Measurements from ENCODE around the gene GLO1.

GLO1 gene

DNA sequence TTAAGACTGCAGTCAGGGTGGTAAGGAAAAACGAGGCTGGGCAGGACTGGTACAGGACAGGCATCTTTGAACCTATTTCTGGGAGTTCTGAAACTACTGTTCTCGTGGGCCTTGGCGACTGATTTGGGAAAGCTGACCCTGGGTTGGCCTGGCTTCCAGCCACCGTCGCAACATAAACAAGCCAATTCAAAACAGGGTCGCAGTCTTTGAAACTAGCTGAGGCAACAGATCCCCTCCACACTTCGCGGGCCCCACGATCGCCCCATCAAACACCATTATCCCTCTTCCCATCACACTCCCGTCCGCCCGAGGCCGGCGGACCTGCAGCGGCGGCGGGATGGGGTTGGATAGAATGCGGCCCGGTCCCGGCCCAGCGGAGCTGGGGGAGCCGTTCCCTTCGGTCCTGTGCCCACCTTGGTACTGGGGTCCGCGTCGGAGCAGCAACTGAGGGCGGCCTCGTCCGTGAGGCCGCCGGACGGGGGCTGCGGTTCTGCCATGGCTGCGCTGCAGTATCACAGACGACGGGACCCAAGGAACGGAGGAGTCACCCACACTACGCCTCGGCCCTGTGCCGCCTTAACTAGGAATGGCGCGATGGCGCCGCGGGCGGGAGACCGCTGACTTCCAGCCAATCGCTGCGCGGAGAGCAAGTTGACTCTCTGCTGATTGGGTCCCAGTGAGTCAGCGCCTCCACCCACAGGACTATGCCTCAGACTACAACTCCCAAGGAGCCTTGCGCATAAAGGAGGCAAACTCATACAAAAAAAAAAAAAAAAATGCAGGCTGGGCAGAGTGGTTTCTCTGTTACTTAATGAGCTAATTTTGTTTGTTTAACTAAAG lies at the start of gene GLO1:
GLO1 (minus strand) TSS at position 588 of the 840 bp plus-strand sequence; CDS start at position 497, 91 bp downstream.
- peak; percentile 96 for DNase-seq

DNA sequence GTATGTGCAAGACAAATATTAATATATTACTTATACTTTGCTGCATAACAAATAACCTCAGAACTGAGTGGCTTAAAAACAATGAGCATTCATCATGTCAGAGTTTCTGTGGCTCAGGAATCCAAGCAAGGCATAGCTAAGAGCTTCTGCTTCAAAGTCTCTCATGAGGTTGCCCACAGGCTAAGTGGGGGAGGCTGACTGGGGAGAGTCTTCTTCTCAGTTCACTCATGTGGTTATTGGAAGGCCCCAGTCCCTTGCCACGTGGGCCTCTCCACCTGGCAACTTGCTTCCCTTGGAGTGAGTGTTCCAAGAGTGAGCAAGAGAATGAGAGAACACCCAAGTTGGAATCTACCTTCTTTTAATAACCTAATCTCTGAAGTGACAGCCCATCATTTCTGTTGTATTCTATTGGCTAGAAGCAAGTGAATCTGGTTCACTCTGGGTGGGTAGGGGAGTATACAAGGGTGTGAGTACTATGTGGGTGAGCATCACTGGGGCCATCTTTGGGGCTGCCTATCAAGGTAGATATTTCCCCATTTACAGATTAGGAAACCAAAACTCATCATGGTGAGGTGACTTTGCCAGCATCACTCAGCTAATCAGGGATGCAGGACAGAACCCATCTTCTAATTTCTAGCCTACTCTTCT lies 48.1 kb upstream of the GLO1 start:
- DNase-seq = no peak

DNA sequence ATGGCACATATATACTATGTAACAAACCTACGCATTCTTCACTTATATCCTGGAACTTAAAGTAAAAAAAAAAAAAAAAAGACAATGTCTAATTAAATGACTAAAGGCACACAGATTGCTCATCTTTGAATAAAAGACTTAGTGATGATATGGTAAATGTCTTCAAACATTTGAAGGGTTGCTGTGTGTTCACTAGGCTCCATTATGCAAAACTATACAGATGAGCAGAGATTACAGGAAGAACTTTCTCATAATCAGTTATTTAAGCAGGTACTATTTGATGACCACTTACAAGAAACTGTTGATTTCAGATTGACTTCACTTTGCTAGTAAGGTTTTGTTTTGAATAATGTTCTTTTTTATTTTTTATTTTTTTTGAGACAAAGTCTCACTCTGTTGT lies 46.5 kb upstream of the GLO1 start:
- DNase-seq = no peak

DNA sequence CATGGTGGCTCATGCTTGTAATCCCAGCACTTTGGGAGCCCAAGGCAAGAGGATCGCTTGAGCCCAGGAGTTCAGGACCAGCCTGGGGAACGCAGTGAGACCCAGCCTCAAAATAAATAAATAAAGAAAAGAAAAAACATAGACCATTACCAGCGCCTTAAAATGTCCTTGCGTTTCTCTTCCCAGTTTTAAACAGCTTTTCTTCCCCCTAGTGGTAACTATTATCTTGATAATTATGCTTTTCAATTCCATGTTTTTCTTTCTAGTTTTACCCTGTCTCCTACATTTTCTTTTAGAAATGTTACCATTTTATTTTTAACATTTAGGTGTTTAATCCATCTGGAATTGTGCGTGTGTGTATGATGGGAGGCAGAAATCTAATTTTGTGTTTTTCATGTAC lies 36.6 kb upstream of the GLO1 start:
- DNase-seq = no peak

DNA sequence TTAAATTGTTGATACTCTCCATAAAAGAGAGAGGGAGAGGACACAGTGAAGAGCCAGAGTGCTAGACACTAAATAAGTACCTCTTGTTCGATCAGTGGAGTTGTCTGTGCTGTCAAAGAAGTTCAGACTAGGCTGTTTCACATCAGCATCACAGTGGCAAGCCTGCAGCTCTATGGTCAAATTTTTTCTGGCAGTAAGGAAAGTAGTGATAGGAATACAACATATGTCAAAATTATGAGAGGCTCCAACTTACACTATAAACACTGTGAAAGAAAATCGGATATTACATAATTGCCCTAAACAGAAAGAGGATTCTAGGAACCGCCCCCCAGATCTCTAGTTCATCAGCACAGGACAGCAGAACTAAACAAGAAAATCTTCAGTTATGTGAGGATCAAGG lies 35.3 kb upstream of the GLO1 start:
- no peak for DNase-seq

DNA sequence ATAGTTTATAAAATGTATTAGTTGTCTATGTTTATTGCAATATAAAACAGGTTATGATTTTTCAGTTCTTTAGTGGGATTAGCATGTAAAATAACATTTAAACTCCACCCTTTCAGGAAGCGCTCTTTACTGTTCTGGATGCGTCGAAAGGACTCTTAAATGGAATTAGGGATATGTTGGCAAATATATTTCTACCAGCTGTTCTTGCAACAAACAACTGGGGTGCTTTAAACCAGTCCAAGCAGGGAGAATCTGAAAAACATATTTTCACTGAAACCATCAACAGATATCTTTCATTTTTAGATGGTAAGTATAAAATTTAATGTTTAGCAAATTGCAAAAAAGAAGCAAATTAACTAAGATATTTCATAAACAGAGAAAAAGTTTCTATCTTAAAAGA lies 34.0 kb upstream of the GLO1 start:
- DNase-seq = no peak

DNA sequence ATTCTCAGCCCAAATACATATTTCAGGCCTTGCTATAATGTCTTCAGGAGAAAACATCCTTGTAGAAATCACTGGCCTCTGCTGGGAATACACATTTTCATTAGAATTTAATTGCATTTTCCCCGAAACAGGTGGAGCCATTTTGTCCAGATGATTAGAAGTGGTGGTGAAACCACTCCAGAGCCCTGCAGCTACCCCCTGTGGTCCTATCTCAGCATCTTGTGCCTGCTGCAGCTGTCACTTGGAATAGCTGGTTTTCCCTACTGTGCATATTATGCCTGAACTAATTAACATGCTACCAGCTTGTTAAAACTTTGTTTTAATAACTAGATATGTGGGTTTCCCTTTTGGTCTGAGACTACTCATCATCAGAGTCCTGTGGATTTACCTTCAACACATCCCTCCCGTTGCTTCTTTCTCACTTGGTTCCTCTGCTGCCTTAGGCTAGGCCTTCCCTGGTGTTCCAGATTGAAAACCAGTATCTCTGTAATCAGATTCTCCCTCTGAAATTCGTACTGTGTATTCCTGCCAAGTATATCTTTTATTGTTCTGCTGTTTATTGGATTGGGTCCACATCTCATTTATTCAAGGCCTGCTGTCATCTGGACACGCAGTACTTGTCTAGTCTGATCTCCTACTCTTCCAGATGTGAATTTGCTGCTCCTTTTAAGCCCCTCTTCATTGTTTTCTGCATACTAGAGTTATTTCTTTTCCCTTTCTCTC lies 27.4 kb upstream of the GLO1 start:
- DNase-seq = no peak

DNA sequence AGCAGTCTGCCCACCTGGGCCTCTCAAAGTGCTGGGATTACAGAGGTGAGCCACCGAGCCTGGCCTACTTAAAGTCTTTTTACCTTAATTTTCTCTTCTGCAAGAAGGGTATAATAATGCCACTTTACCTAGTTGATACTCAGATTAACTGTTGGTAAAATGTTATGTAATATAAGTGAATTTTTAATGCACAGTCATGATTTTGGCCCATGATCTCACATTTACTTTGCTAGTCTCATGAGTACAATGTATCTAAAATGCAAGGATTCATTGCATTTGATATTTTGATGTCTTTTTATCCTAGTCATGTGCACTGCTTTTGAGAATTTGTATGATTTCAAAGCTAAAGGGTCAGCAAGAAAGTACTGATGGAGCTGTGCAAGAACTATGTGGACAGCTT lies 25.3 kb upstream of the GLO1 start:
- DNase-seq = no peak

DNA sequence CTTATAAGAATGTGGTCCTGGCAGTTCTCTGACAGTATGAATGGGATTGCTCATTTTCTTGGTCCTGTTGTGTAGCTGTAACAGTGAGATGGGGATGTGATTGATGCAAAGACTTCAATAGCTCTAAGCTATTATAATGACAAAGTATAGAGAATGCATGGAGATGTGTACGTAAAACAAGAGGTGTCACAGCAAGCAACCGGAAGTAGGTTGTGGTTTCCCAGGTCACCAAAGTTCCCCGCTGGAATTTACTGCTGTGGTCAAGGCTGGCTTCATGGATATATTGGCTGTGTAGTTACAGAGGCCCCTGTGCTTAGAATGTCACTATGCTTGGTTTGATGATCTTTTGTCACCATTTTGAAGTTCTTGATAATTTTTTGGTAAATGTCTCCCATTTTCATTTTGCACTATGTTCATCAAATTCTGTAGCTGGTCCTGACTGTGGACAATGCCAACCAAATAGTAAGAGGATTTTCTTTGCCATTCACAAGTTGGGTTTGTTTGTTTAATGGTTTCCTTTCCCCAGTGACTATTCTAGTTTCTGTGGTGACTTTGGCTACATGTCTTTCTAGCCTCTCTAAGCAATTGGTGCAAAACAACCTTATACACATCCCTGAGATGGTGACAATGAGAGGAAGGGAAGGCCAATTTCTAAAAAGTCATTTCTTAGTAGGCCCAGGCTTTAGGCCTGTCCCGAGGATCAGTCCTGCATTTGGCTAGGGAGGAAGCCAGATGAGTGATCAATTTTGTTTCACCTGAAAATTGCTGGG lies 22.7 kb upstream of the GLO1 start:
- no peak for DNase-seq

DNA sequence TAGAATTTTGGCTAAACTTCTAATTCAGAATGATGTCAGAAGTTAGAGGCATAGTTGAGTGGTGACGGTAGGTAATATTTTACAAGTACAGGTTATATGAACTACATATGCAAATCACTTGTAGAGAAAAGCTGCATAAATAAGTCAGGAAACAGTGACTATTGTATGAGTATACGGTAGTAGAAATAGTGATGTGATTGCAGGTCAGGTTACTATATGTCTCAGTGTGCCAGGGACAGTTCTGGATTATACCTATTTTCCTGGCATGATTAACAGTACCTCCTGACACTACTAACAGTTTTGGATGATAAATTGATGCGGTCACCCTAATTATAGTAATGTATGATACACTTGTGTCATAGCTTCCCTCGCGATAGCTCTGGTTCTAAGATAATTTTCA lies 21.4 kb upstream of the GLO1 start:
- DNase-seq = no peak

DNA sequence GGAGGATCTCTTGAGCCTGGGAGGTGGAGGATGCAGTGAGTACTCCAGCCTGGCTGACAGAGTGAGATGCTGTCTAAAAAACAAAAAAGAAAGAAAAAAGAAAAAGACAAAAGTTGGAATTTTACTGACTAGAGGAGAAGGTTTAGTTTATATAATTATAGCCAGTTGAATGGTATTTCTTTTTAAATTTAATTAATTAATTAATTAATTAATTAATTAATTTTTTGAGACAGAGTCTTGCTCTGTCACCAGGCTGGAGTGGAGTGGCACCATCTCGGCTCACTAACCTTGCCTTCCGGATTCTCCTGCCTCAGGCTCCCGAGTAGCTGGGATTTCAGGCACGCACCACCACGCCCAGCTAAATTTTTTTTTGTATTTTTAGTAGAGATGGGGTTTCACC lies 20.8 kb upstream of the GLO1 start:
- DNase-seq = no peak

DNA sequence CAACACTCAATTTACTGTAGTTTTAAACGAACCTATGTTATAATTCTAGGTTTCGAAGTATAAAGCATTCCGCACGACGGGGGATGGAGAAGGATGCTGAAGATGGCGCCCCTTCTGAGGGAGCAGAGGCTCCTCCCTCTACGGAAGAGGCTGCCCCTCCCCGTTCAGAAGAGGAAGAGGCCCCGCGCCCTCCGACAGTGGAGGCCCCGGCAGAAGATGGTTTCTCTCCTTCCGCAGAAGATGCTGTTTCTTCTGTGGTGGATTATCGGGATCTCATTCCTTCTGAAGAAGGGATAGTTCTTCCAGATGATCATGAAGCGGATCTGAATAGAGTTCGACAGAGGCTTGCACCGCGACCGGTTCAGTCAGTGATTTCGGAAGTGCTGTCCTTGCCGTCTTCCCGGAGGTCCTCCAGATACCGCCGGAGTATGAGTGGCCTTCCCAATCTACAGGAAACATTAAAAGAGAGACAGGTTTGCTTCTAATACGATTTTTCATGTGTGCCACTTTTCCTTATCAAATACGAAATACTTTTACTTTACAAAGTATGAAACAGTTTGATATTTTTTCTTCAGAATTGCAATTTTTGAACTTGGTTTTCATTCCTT lies 19.9 kb upstream of the GLO1 start:
- DNase-seq = no peak

DNA sequence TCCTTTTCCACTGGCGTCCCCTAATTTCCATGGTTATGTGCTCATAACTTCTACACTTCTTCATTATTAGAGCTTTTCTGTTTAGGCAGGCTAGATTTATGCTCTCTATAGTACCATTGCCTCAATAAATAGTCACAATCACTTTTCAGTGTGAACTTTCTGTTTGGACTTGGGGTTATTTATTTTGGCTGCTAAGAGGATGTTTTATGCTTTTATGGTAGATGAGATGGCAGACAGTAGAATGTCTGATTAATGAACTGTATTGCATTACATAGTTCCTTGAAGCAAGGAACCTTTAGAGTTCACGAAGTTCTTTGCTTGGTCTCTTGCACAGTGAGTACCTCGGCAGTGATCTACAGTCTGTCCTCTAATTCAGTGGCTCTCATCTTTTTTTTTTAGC lies 19.1 kb upstream of the GLO1 start:
- DNase-seq = no peak

DNA sequence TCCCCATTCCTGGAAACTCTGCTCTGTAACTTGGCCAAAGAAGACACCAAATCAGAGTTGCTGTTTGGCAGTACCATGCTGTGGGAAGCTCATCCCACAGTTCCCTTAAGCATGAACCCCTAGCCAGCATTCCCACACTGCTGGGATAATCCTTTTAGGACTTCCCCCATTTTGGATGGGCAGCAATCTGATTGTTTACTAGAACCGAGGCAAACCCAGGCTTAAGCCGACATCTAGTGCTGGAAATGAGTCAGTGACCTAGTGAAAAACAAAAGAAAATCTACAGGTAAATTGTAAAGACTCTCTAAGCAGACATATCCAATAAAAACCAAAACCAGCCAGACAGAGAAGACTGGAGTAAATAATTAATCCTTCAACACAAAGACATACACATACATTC lies 17.4 kb upstream of the GLO1 start:
- DNase-seq = no peak

DNA sequence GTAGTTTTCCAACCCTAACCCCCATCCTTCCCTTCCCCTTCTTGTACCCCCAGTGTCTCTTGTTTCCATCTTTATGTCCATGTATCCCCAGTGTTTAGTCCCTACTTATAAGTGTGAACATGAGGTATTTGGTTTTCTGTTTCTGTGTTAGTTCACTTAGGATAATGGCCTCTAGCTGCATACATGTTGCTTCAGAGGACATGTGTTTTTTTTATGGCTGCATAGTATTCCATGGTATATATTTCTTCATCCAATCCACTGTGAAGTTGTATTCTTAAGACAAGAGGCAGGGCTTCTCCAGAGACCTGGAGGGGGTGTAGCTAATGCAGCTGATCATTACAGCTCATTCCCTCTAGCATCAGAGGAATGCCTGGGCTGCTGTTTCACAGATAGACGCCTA lies 16.4 kb upstream of the GLO1 start:
- no peak for DNase-seq

DNA sequence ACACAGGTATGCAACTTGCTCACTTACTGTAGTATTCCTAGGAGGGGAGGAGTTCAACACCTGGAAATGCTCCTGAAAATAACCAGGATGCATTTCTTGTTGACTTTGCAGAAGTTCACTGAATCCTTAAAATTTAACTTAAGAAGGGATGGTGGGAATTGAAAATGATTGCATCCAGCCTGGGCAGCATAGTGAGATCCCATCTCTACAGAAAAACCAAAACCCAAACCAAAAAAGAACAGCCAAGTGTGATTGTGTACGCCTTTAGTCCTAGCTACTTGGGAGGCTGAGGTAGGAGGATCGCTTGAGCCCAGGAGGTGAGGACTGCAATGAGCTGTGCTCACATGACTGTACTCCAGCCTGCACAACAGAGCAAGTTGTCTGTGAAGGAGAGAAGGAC lies 13.9 kb upstream of the GLO1 start:
- no peak for DNase-seq

DNA sequence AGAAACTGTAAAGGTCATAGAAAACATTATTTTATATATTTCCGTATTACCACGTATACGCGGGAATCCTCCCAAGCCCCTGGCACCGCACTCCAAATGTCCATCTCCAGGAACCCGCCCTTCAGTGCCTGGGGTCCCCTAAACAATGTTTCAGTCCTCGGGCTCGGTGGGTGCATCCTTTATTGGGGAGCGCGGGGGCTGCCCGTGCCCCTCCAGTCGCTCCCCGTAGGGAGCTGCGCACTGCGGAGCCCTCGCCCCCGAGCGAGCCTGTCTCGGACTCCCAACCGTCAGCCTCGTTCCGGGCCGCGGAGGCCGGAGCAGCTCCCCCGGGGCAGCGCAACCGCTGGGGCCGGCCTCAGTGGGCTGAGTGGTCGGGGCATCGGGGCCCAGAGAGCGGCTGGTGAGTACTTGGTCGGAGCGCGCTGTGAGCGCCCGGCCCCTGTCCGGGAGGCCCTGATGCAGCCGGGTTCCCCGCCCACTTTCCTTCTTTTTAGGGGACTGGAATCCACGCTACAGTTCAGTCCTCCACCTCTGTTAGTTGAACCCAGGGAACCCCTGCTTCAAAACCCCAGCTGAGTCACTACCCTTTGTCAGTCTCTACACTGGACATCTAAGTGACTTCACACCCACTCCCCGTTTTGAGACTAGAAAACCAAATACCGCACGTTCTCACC lies 12.2 kb upstream of the GLO1 start, which contains the start of gene DNAH8:
DNAH8 (plus strand) TSS at position 296 of the 674 bp plus-strand sequence. CDS start 7,499 bp downstream, outside the sequence.
- DNase-seq = no peak

DNA sequence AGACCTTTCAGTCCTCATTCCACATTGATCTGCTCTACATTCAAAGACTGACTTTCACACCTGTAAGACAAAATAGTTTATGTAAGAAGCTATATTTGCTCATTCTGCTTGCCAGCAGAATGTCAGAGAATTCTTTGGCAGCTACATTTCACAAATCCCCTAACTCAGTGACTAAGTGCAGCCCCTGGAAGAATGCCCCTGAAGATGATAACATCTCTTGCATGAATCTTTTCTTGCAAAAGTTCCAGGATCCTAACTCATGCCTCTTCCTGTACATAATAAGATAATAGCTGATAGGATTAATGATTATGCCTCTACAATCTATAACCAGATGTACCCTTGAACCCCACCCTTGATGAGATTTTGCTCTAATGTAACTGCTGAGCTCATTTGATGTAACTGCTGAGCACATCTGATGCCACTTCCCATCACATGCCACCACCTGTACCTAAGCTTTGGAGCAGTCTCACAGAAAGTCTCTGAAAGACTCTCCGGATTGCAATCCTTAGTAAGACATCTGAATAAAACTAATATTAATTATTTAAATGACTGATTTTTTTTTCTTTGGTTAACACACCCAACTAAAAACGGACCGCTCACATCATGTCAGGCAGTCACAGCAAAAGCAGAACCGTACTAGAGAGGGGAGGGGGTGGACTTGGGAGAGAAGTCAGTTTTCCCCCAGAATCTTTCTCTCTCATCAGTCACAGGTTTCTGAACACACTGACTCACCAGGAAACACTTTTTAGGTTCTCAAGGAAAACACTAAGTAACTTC lies 11.5 kb upstream of the GLO1 start:
- no peak for DNase-seq

DNA sequence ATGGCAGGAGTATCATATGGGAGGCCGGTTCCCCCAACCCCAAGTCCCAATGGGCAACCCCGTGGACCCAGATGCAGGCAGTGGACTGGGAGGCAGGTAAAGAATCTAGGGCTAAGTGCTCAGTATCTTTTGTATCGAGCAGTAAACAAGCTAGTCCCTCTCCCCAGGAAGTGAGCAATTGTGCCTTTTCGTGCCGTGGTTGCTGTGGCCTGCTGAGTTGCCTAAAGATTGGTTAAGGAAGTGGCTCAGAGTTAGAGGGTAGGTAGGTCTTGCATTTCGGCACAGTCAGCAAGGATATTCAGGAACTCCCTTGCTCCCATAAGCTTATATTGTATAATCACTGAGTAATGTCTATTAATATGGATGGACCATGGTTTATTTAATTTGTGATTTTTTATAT lies 10.9 kb upstream of the GLO1 start:
- DNase-seq = peak; percentile 71

DNA sequence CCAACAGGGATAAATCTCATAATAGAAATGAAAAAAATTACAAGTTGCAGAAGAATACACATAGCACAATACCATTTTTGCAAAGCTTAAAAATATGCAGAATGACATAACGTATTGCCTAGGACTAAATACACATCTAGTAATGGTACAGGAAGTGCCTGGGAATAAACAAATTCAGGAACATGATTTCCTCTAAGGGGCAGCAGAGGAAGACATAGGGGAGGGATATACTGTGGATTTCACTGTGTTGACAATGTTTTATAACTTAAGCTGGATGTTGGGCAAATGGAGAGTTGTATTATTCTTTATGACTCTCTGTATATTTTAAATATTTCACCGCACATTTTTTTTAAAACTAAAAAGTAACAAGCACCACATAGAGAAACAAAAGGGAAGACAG lies 5.6 kb upstream of the GLO1 start:
- DNase-seq = no peak

DNA sequence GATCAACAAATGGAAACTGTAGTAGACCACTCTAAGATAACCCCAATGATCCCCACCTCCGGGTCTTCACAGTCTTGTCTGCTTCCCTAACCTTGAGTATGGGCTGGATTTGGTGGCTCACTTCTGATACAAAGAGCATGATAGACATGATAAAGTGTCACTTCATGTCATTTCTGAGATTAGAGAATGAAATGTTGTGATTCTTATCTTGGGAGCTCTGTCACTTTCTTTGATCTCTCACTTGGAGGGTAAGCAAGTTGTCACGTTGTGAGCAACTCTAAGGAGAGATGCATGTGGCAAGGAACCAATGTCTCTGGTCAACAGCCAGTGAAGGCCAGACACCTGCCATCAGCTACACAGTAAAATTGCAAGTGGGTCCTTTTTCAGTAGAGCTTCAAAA lies 3.0 kb upstream of the GLO1 start:
- no peak for DNase-seq

All from NK-92 treated with Interleukin-12 subunit alpha and Interleukin-12 subunit beta, amount 100 ng/mL, for 24 hours (cell line).